NCI-H2227 (cell line): ENCODE results near the gene AGPAT1.

Source experiments
- DNase-seq: peaks from one replicate; lab custom pipeline; 2025; ENCODE audit not compliant: unreplicated experiment; lab: John Stamatoyannopoulos, UW

Gene AGPAT1

DNA sequence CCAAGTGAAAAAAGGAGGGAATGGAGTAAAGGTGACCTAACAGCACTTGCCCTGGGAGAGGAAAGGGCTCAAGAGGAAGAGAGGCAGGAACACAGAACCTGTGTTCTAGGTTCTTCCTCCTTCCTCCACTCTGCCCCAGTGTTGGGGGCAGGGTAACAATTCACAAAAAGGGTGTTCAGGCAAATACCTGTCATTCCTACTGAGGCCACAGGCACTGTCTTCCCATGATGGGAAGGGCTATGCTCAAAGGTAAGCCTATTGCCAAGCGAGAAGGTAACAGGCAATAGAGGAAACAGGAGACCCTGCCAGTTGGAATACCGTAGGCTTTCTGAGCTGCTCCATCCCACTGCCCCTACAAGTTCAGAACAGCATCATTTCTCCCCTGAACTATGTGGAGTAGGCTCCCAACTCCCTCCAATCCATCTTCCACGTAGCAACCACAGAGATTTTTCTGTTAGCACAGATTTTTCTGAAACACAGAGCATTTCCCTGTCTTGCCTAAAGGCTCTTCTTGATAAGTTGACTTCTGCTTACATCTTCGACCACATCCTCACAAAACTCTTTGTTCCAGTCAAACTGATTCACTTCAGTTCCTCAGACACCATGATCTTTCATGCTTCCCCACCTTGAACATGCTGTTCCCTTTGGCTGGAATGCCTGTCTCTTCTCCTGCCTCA, 2.7 kb downstream of the AGPAT1 start:
- DNase-seq, result no peak

DNA sequence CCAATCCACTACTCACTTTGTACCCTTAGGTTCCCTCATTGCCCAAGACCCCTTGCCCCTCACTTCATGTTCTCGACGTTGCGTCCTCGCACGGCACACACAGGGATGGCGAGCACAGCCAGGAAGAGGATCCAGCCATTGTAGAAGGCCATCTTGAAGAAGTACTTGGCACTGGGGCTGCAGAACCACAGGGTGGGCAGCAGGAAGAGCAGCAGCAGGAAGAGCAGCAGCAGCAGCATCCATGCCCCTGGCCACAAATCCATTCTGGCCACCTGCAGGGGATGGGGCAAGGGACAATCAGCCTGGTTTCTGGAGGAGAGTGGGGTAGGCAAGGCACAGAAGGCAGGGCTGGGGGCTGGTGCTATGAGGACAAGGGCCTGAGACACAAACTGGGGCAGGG, 4.7 kb downstream of the AGPAT1 start:
- no peak for DNase-seq

DNA sequence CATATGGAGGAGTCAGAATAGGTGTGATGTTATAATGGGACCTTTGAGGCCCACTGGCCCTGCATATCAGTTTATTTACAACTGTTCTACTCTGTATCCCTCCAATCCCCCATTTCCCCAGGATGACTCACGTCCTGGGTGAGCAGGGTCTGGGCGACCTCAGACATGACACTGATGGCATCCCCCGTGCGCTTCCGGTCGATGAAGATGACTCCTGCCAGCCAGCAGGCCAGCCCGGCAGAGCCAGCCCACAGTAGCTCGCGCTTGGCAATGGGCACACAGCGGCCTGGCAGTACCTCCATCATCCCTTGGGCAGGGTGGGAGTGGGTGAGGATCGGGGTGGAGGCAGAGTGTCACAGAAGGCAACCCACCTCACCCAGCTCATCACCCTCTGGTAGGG, 5.6 kb downstream of the AGPAT1 start:
- DNase-seq, result no peak

DNA sequence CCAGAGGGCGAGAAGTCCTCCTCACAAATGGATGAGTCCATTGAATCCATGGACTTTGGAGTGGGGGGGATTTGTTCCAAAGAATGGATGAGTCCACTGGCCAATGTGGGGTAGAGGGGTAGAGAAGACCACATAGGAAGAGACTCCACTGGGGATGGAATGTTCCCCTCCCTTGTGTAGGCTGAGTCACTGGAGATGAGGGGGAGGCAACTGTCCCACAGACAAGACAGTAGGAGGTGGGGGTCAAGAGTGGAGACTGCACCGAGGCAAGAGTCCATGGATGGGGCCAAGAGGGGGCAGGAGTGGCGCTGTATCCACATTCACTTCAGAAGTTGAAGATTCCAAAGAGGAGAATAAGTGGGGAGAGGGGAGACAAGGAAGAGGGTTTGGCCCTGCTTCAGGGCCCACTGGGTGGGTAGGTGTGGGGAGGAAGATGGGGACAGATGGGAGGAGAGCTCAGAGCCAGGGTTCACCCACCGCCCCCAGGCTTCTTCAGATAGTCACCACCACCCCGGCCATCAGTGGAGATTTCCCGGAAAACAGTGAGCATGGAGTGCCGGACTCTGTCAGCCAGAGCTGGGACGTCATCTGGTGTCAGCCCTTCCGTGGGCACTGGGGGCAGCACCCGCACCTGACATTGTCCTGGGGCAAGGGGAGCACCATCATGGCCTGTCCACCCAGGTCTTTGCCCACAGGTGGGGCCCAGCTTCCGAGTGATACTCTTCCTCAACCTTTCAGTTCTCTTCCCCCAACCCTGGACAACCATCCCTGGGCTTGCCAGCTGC, 6.9 kb downstream of the AGPAT1 start:
- no peak for DNase-seq

DNA sequence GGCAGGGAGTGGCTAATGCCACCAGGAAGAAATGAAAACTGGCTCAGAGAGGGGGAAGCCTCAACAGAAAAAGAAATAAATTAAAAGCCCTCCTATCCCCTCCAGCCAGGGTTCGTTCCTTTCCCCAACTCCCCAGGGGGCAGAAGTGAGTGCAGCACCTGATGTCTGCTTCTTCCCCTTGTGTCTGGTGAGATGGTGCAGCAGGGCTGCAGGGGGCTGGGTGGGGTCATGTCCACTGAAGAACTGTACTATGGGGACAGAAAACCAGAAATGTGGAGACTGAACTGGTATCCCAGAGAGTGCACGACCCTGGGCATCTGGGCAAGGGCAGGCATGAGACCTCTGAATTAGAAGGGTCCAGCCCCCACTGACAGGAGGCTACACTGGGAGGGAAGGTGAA, 7.5 kb downstream of the AGPAT1 start:
- no peak for DNase-seq

DNA sequence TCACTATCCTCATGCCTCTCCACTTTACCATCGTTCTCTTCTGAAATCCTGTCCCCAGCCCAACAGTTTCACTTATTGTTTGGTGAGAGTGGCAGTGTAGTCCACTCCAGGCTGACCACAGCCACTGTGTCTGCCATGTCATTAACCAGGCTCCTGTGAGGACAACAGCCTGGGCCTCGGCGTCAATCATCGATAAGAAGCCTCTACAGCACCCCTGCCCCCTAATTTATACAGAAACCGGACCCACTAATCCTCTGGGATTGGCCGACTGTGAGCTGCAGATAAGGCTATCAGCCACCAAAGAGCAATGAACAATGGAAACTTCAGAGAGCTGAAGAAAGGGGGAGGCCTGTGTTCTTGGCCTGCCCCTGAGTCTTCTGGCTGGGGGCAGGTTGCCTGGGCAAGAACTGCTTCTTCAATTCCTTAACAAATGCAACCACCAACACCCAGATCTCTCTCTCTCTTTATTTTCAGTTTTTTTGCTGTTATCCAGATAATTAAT, 8.1 kb downstream of the AGPAT1 start:
- DNase-seq, result no peak

DNA sequence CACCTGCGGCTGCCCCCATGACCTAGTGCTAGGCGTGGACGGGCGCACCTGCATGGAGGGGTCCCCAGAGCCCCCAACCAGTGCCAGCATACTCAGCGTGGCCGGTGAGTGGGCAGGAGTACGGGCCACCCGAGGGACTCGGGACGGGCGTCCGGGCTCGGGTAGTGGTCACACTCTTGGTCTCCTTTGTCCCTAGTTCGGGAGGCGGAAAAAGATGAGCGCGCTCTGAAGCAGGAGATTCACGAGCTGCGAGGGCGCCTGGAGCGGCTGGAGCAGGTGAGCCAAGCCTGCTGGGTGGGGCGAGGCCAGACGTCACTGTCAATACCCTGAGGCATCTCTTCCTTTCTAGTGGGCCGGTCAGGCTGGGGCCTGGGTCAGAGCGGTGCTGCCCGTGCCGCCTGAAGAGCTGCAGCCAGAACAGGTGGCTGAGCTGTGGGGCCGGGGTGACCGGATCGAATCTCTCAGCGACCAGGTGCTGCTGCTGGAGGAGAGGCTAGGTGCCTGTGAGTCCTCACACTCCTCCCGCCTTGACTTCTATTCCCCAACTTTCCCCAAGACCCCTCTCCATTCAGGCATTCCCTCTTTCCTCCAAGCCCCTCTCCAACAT, 8.6 kb downstream of the AGPAT1 start:
- DNase-seq, result no peak

DNA sequence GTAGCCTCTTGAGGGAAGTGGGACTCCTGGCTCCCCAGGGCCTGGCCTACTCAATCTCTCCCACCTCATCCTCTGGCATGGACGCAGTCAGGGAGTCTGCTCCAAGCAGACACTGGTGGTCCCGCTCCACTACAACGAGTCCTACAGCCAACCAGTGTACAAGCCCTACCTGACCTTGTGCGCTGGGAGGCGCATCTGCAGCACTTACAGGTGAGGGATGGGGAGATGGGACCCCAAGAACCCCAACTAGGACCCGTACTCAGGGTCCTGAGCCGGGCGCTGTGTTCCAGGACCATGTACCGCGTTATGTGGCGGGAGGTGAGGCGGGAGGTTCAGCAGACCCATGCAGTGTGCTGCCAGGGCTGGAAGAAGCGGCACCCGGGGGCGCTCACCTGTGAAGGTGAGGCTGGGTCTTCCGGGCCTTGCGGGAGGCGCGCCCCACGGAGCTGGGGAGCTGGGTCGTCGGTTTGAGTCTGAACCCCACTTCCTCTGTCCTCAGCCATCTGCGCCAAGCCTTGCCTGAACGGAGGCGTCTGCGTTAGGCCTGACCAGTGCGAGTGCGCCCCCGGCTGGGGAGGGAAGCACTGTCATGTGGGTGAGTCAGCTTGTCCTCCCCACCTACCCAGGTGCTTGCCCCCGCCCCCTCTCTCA, 9.3 kb downstream of the AGPAT1 start:
- DNase-seq, result no peak

DNA sequence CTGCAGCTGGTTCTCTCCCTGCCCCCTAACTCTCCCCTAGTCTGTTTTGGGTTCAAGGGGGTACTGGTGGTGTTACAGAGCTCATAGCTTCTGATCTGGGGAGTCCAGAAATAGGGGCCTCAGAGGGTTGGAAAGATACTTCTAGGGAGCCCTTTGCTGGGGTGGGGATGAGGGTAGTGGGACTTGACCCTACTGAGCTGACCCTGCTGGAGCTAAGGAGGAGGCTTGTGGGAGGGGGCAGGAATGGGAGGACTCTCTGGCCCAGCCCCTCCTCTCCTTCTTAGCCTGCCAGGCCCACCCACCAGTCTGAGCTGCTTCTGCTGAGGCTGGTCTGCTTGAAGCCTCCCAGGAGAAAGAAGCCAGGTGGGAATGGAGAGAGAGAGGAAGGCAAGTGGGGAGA, 11.6 kb downstream of the AGPAT1 start, which contains the start of gene EGFL8:
TSS of gene EGFL8 (plus strand) at position 301 of the 400 bp plus-strand sequence. CDS start 1,571 bp downstream, outside the sequence.
- no peak for DNase-seq

DNA sequence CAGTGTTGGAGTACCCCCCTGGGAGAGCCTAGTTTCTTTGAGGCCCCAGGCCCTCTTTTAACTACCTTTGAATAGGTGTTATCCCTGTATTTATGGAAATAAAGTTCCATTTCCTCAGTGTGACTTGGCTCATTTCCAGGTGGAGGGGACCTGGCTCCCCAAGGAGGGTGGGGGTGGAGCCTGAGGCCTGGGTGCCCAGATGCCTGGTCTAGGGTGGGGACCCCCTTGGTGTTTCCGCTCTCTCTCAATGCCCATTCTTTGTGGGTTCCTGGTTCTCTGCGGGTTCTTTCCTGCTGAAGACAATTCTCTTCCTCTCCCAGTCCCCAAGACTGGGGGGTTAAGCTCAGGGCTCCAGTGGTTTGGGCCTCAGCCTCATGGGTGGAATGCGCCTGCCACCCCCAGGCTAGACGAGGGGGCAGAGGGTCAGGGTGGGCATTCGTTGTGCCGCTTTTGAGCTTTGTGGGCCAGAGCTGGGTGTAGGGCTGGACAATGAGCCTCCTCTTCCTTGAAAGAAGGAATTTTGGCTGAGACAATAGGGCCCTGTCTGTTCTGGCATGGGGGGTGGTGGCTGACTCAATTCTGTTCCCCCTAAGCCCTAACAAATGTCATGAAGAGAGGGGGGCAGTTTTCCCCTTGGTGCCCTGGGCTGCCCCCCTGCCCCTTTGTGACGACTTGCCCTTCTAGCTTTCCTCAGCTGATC, 12.2 kb downstream of the AGPAT1 start:
- no peak for DNase-seq

DNA sequence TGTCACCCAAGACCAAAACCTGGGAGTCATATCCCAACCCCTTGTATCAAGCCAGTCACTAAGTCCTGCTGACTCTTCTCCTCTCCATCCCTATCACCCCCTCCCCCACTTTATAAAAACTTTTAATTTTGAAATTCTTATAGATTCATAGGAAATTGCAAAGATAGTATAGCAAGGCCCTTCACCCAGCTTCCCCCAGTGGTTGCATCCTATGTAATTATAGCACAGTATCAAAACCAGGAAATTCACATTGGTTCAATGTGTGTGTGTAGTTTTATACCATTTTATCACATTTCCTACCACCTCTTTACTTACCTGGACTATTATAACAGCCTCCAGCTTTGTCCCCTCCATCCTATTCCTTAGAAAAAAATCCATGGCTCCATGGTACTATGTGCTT, 17.8 kb downstream of the AGPAT1 start:
- DNase-seq, result no peak

DNA sequence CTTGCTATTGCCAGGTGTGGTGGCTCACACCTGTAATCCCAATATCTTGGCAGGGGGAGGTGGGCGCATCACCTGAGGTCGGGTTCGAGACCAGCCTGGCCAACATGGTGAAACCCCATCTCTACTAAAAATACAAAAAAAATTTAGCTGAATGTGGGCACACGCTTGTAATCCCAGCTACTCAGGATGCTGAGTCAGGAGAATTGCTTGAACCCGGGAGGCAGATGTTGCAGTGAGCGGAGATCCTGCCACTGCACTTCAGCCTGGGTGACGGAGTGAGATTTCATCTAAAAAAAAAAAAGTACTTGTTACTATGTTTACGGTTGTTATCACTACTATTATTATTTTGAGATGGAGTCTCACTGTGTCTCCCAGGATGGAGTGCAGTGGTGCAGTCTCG, 19.0 kb downstream of the AGPAT1 start:
- DNase-seq, result no peak

DNA sequence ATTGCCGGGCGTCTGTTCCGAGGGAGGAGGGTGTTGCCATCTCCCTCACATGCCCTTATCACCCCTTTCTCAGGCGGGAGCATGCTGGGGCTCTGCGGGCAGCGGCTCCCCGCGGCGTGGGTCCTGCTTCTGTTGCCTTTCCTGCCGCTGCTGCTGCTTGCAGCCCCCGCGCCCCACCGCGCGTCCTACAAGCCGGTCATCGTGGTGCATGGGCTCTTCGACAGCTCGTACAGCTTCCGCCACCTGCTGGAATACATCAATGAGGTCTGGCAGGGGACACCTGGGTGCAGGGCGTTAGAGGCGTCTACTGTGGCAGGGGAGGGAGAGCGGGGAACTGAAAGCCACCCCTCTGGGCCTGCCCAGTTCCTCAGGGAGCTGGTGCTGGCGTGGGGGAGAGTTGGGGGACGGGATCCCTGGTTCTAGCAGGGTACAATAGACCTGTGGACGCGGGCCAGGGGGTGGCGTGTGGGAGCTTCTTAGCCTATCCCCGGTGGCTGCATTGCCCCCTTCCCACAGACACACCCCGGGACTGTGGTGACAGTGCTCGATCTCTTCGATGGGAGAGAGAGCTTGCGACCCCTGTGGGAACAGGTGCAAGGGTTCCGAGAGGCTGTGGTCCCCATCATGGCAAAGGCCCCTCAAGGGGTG, 21.2 kb downstream of the AGPAT1 start:
- DNase-seq, result peak; percentile 74

DNA sequence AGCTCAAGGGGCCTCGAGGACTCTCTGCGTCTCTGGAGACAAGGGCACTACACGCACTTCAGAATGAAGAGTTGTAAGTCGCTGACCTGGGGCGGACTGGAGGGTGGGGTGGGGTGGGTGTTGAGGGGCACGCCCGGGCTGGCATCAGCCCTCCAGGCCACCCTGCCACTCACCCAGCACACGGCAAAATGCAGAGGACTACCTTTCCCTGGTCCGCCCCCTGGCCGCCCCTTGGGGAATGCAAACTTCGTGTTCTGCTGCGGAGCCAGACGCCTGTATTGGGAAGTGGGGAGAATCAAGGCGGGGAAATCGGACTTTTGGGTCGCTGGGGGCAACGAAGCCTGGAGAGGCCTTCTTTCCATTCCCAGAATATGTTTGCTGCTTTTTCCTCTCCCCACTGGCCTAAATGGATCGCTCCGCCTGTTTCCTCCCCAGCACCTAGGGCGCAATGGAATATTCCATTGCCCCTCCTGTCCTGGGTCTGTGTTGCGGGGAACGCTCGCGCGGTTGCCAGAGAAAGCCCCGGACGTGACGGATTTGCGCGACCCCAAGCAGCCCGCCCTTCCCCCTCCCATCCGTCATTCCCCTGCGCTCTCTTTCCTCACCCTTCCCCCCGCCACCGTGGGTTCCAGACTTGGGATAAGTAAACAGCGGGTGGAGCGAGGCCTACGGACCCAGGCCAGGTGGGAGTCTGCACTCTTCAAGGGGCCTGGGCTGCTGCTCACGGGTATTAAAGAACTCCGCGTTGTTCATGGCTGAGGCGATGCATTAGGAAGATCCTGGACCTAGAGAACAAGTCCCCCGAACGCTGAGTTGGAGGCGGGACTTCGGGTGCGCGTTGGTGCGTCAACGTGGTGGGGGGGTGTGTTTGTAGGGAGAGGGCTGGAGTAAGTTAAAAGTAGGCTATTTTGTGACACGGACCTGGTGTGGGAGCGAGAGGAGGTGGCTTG, 22.0 kb downstream of the AGPAT1 start, which contains the start of gene PPT2:
TSS of gene PPT2 (plus strand) at position 578 of the 950 bp plus-strand sequence. CDS start 454 bp downstream, outside the sequence.
- DNase-seq, result peak; percentile 94

DNA sequence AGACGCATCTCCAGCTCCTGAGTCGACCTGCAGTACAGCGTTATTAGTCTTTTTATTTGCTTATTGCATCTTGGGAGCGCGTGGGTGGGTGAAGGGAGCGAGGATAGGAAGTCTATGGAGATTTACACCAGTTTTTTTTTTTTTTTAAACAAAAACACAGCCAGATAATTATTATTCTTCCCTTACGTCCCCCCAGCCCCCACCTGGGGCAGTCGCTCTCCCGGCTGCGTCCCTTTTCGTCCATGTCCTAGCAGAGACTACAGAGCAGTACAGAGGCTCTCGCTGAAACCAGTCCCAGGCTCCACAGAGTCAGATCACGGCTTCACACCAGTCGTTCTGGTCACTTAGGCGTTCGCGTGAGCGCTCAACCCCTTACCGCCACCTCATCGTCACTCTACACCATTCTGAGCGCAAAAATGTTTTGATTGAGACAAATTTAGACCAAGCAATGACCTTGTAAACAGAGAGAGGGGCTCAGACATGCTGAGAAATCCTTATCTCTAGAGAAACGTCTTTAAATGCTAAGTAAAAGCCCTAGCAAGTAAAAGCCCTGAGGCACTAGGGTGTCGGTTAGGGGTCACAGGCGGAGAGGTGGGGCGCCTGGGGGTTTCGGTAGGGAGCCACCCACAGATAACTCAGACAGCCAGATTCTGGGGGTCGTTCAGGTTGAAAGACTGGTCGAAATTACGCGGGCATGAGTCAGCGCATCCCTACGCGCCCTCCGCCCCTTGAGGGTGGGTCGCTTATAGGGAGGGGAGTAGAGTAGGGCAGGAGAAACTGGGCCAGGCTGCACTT, 22.9 kb downstream of the AGPAT1 start:
- DNase-seq, result peak; percentile 79

DNA sequence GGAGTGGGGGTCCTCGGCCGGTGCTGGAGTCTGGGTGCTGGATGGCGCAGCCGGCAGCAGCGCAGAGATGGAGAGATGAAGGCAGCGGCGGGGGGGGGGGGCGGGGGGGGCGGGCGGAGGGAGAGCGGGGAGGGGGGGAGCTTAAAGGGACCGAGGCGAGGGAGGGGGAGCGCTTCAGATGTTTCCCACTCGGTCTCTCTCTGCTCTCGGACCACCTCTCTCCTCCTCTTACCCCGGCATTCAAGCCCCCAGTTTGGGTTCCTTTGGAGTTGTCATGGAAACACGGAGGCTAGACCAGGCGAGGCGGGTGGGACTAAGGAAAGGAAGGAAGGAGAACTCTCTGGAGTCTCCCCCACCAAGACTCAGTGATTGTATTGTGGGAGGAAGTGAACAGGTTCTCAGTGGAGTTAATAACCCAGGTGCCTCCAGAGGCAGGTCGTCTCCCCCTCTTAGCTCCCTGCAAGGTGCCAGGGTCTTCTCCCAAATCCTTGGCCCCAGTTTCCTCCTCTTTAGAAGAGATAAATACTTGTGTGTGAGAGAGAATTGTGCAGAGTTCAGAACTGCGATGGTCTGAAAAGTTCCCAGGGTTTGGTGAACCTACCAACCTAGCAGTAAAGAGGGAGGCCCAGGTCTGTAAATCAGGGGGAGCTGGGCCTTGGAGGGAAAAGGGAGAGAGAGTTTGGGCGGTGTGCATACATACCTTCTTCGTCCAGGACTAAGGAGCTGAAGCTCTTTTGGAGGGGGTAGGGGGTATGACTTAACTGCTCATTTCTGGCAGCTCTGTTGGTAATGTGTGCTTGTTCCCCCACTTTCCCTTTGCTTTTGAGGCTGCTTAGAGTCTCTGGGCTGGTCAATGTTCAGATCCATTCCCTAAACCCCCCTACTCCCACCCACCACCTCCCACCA, 23.8 kb downstream of the AGPAT1 start, which contains the start of gene PRRT1:
TSS of gene PRRT1 (minus strand) at position 77 of the 906 bp plus-strand sequence. CDS start 112 bp downstream, outside the sequence.
- peak; percentile 53 for DNase-seq
